Large intestine (tissue), 3 donors: ENCODE data around the gene IYD. TPM values are rescaled to one million over a fixed set of nuclear protein-coding genes. Genes with fewer than 3 reads are reported as not detected.

ENCODE experiments used
- DNase-seq, 2 donors: peaks; one replicate each; pipeline versions ENCODE4 v3.0.0 to v3.0.0-alpha.2; 2013
- H3K27ac ChIP-seq: one replicate; pipeline ENCODE4 v1.5.1; 2013; ENCODE audit warnings: low read length
- H3K27me3 ChIP-seq: 2 replicates; pipeline ENCODE4 v1.6.1; 2013; ENCODE audit warnings: low read length; ENCODE audit not compliant: control insufficient read depth, insufficient read depth
- H3K36me3 ChIP-seq: 2 replicates; pipeline ENCODE4 v1.6.1; 2013; ENCODE audit warnings: low read length; ENCODE audit not compliant: control insufficient read depth, insufficient read depth
- H3K4me1 ChIP-seq: one replicate; pipeline ENCODE4 v1.6.1; 2013; ENCODE audit warnings: low read length; ENCODE audit not compliant: control insufficient read depth, insufficient read depth
- H3K4me3 ChIP-seq: one replicate; pipeline ENCODE4 v1.5.1; 2013; ENCODE audit warnings: low read length
- H3K9me3 ChIP-seq: one replicate; pipeline ENCODE4 v1.6.1; 2013; ENCODE audit warnings: mild to moderate bottlenecking, low read depth, low read length, moderate library complexity; ENCODE audit not compliant: control insufficient read depth
- whole genome bisulfite sequencing: methylation state at CpG from one replicate; pipeline ENCODE4 v1.1.5; 2013; ENCODE audit warnings: low lambda C conversion rate; ENCODE audit not compliant: insufficient coverage; 5-methylcytosine and 5-hydroxymethylcytosine counted together
- polyA plus RNA-seq: library from polyadenylated mRNA; unstranded; fragments of 120-200 nt; gene quantifications from one replicate; pipeline ENCODE4 v1.2.1, GENCODE V29; 2013

Gene IYD
- polyA plus RNA-seq, 1 donor, result 15.9 TPM

- DNase-seq, result no peak
- no peak overlapping the region for H3K4me3 ChIP-seq
- H3K27me3 ChIP-seq, result no peaks in the 10 kb centered on the region
- no CpG with 5 or more reads among the region's 6 CpGs for WGBS
- H3K27ac ChIP-seq, result no peak overlapping the region
- no peaks in the 10 kb centered on the region for H3K9me3 ChIP-seq
- H3K4me1 ChIP-seq, result no peaks in the 10 kb centered on the region
- H3K36me3 ChIP-seq, result no peaks in the 10 kb centered on the region
Measured at GRCh38 chr6:150394053-150394898, 25.5 kb downstream of the IYD start.

GRCh38 chr6:150394899-150395295 lies 26.1 kb downstream of the IYD start:
- no peaks in the 10 kb centered on the region for H3K36me3 ChIP-seq
- DNase-seq, result no peak
- WGBS, result no CpG with 5 or more reads among the region's 3 CpGs
- H3K9me3 ChIP-seq, result no peaks in the 10 kb centered on the region
- H3K27ac ChIP-seq, result no peak overlapping the region
- H3K27me3 ChIP-seq, result no peaks in the 10 kb centered on the region
- no peak overlapping the region for H3K4me3 ChIP-seq
- no peaks in the 10 kb centered on the region for H3K4me1 ChIP-seq

- WGBS, result 40% methylated on average over 2 of the region's 12 CpGs
- Histone ChIP-seq H3K9me3 (no peaks in the 10 kb centered on the region), H3K27me3 (no peaks in the 10 kb centered on the region), H3K36me3 (no peaks in the 10 kb centered on the region), H3K4me1 (no peaks in the 10 kb centered on the region), H3K4me3 (no peak overlapping the region), H3K27ac (no peak overlapping the region)
- DNase-seq, result peak; percentile 41 to 42
Measured at GRCh38 chr6:150395388-150396009, 26.7 kb downstream of the IYD start.

GRCh38 chr6:150403458-150404246 lies 34.8 kb downstream of the IYD start:
- WGBS, result 41% methylated on average over 2 of the region's 5 CpGs
- Histone ChIP-seq H3K27me3 (no peaks in the 10 kb centered on the region), H3K9me3 (no peaks in the 10 kb centered on the region), H3K4me3 (no peak overlapping the region), H3K4me1 (no peaks in the 10 kb centered on the region), H3K36me3 (no peaks in the 10 kb centered on the region), H3K27ac (no peak overlapping the region)
- DNase-seq, result peak; percentile 41 to 58

GRCh38 chr6:150406948-150407347 lies 38.1 kb downstream of the IYD start:
- WGBS, result no CpG with 5 or more reads among the region's 2 CpGs

GRCh38 chr6:150408842-150409241 lies 40.0 kb downstream of the IYD start:
- Histone ChIP-seq H3K27me3 (no peaks in the 10 kb centered on the region), H3K27ac (no peak overlapping the region), H3K9me3 (no peaks in the 10 kb centered on the region), H3K4me1 (peaks cover 5% of the 10 kb centered on the region), H3K36me3 (no peaks in the 10 kb centered on the region), H3K4me3 (no peak overlapping the region)
- WGBS, result 100% methylated on average over 1 of the region's 6 CpGs
- no peak for DNase-seq

More at GRCh38 chr6:150406948-150407347, 38.1 kb downstream of the IYD start:
- no peak for DNase-seq
- Histone ChIP-seq H3K36me3 (no peaks in the 10 kb centered on the region), H3K9me3 (no peaks in the 10 kb centered on the region), H3K27ac (no peak overlapping the region), H3K4me1 (peaks cover 5% of the 10 kb centered on the region), H3K4me3 (no peak overlapping the region), H3K27me3 (no peaks in the 10 kb centered on the region)

GRCh38 chr6:150409576-150410066 lies 40.8 kb downstream of the IYD start:
- H3K27me3 ChIP-seq, result no peaks in the 10 kb centered on the region
- no CpG with 5 or more reads among the region's 1 CpG for WGBS
- peak in 1 of 2 donors; percentile 39 for DNase-seq
- H3K36me3 ChIP-seq, result no peaks in the 10 kb centered on the region
- no peak overlapping the region for H3K27ac ChIP-seq
- peaks cover 5% of the 10 kb centered on the region for H3K4me1 ChIP-seq
- H3K9me3 ChIP-seq, result no peaks in the 10 kb centered on the region
- no peak overlapping the region for H3K4me3 ChIP-seq

- Histone ChIP-seq H3K27ac (no peak overlapping the region), H3K36me3 (no peaks in the 10 kb centered on the region), H3K4me1 (peaks cover 5% of the 10 kb centered on the region), H3K4me3 (no peak overlapping the region), H3K9me3 (no peaks in the 10 kb centered on the region), H3K27me3 (no peaks in the 10 kb centered on the region)
- no peak for DNase-seq
- WGBS, result 74% methylated on average over 3 of the region's 4 CpGs
Measured at GRCh38 chr6:150410399-150410798, 41.6 kb downstream of the IYD start.

GRCh38 chr6:150410906-150411305 lies 42.1 kb downstream of the IYD start:
- no peak overlapping the region for H3K4me3 ChIP-seq
- no peak for DNase-seq
- H3K9me3 ChIP-seq, result no peaks in the 10 kb centered on the region
- H3K27ac ChIP-seq, result no peak overlapping the region
- H3K27me3 ChIP-seq, result no peaks in the 10 kb centered on the region
- peaks cover 5% of the 10 kb centered on the region for H3K4me1 ChIP-seq
- H3K36me3 ChIP-seq, result no peaks in the 10 kb centered on the region
- 78% methylated on average over 1 of the region's 2 CpGs for WGBS

GRCh38 chr6:150412221-150412620 lies 43.4 kb downstream of the IYD start:
- WGBS, result 94% methylated on average over 2 of the region's 3 CpGs
- Histone ChIP-seq H3K27me3 (no peaks in the 10 kb centered on the region), H3K4me3 (no peak overlapping the region), H3K4me1 (peaks cover 5% of the 10 kb centered on the region), H3K27ac (no peak overlapping the region), H3K9me3 (no peaks in the 10 kb centered on the region), H3K36me3 (no peaks in the 10 kb centered on the region)
- DNase-seq, result no peak
